ENCODE measurements around the gene ZC3H7A. TPM values are rescaled to one million over a fixed set of nuclear protein-coding genes. Genes with fewer than 3 reads are reported as not detected.

Gene ZC3H7A
- total and polyA plus RNA-seq, 10 of the 15 experiments (the other 5 are each of a cell fraction or from before 2014, with no cell fraction given) = 46.3 to 188 (median 68.6) TPM

GRCh38 chr16:11708421-11708820 lies 88.6 kb downstream of the ZC3H7A start:
- no peak for FAIRE-seq
- Histone ChIP-seq H2AFZ (ENCODE audit: control insufficient read depth, low read depth, low read length) (no peak overlapping the region), H3K9me3 (replicated peaks; ENCODE audit: control insufficient read depth, insufficient read depth, low read length) (no peaks in the 10 kb centered on the region), H4K20me1 (ENCODE audit: control insufficient read depth, insufficient read depth) (no peaks in the 10 kb centered on the region; the same call in 1 of the 2 replicates), H3K9ac (ENCODE audit: control insufficient read depth, insufficient read depth, low read length) (no peak overlapping the region), H3K4me1 (ENCODE audit: control insufficient read depth, insufficient read depth, low read length) (no peaks in the 10 kb centered on the region; the same call in 1 of the 2 replicates), H3K27ac (ENCODE audit: control insufficient read depth, insufficient read depth) (no peak overlapping the region), H3K27me3 (replicated peaks in 1 of 2; ENCODE audit: control insufficient read depth in 2 of 2, insufficient read depth in 2 of 2, low read length in 1 of 2) (no peaks in the 10 kb centered on the region), H3K4me2 (ENCODE audit: control insufficient read depth, insufficient read depth) (no peak overlapping the region), H3K36me3 (ENCODE audit: control insufficient read depth in 2 of 2, insufficient read depth in 2 of 2, low read length in 1 of 2) (peaks cover 12 to 44% of the 10 kb centered on the region in 2 experiments), H3K4me3 (no peak overlapping the region), H3K79me2 (ENCODE audit: control insufficient read depth, insufficient read depth, low read length) (peaks cover 4% of the 10 kb centered on the region)
- DNase-seq (ENCODE audit: low read depth, low spot score) = no peak
- 100% methylated on average over 1 of the region's 1 CpG for WGBS (ENCODE audit: insufficient coverage, insufficient replicate concordance, low lambda C conversion rate, missing lambda C conversion rate)
- intact Hi-C loops (cut with micrococcal nuclease; ENCODE audit: unreplicated experiment) (no loop called here), in situ Hi-C loops (cut with MboI) (no loop called here)
- POLR2A ChIA-PET = no interaction called here
- CTCF ChIA-PET = interaction anchor here (1.1 to 2.0 kb wide), 2 partner anchors 11 to 66 kb away, joined by 5 to 7 read pairs; no protein-coding TSS in a partner anchor
- ATAC-seq = no peak
- TSS peak; percentile 14 for BruUV-seq (replicated peaks)
- SMC1A ChIA-PET (ENCODE audit: uncharacterized antibody, unreplicated experiment) = interaction anchor here (0.9 to 2.7 kb wide), 4 partner anchors 10 to 176 kb away, joined by 3 to 11 read pairs (median 4); no protein-coding TSS in a partner anchor
- RAD21 ChIA-PET (ENCODE audit: unreplicated experiment) = interaction anchor here (0.7 to 1.1 kb wide), 3 partner anchors 39 to 312 kb away, joined by 3 read pairs; no protein-coding TSS in a partner anchor
- TF ChIP-seq HDAC6 (IDR thresholded peaks at IDR 0.05; ENCODE audit: unreplicated experiment) (no peak), ZNF384 (IDR thresholded peaks at IDR 0.05; ENCODE audit: borderline replicate concordance, low read depth, low read length) (no peak), ATF2 (IDR thresholded peaks at IDR 0.05; ENCODE audit: low read length) (no peak), WRNIP1 (IDR thresholded peaks at IDR 0.05; ENCODE audit: borderline replicate concordance, low read depth, low read length) (no peak), ZBED1 (IDR thresholded peaks at IDR 0.05; ENCODE audit: borderline replicate concordance) (no peak), POLR2AphosphoS2 (IDR thresholded peaks at IDR 0.05; ENCODE audit: low read depth, low read length) (no peak), BCLAF1 (IDR thresholded peaks at IDR 0.05) (no peak), YBX1 (IDR thresholded peaks at IDR 0.05) (no peak), JUNB (IDR thresholded peaks at IDR 0.05) (no peak), TCF7 (IDR thresholded peaks at IDR 0.05; ENCODE audit: borderline replicate concordance) (no peak), MYB (IDR thresholded peaks at IDR 0.05; ENCODE audit: borderline replicate concordance, low read depth, low read length) (no peak), STAT3 (IDR thresholded peaks at IDR 0.05; ENCODE audit: low read depth, low read length) (no peak), CEBPZ (IDR thresholded peaks at IDR 0.05; ENCODE audit: low read depth, low read length) (no peak), JUND (IDR thresholded peaks at IDR 0.05; ENCODE audit: low read depth, low read length) (no peak), SREBF1 (IDR thresholded peaks at IDR 0.05; ENCODE audit: low read length) (no peak), NKRF (conservative IDR thresholded peaks at IDR 0.05) (no peak)
